Caco-2 (cell line): ENCODE data around the gene SMC4. TPM values are rescaled to one million over a fixed set of nuclear protein-coding genes. Genes with fewer than 3 reads are reported as not detected.

Experiments
- BruUV-seq: library from RNA; stranded (reverse); fragments of 400-500 nt; replicated peaks from 2 replicates; lab custom pipeline; 2021; lab: Mats Ljungman, UMichigan
- CTCF ChIA-PET: fragments of 300-600 bp; sonication (Branson Sonifier 250); formaldehyde crosslinking; loops from one replicate; lab custom pipeline; 2022; ENCODE audit warnings: antibody characterized with exemption; lab: Charles Lee
- POLR2A ChIA-PET: fragments of 300-600 bp; sonication (Branson Sonifier 250); formaldehyde crosslinking; loops from one replicate; lab custom pipeline; 2022; ENCODE audit warnings: antibody characterized with exemption; lab: Charles Lee
- DNase-seq, 2 experiments: peaks; one replicate each; pipeline versions ENCODE4 v3.0.0 to v3.0.0-alpha.2; 2020 to 2022
- H3K27me3 ChIP-seq: replicated peaks from 2 replicates; pipeline ENCODE4 v1.6.0; 2011; ENCODE audit warnings: low read length; ENCODE audit not compliant: control insufficient read depth, insufficient read depth
- H3K36me3 ChIP-seq: 2 replicates; pipeline ENCODE4 v1.5.1; 2011; ENCODE audit warnings: low read length; ENCODE audit not compliant: control insufficient read depth, insufficient read depth
- H3K4me1 ChIP-seq: fragments of 250-450 bp; sonication (Bioruptor Pico); 2 replicates; pipeline ENCODE4 v1.5.1; 2020; ENCODE audit warnings: mild to moderate bottlenecking
- H3K4me3 ChIP-seq: 2 replicates; pipeline ENCODE4 v1.5.1; 2011; ENCODE audit warnings: low read depth, mild to moderate bottlenecking, control low read depth, low read length
- H3K9me3 ChIP-seq: fragments of 250-450 bp; sonication (Bioruptor Pico); 2 replicates; pipeline ENCODE4 v1.5.1; 2020; ENCODE audit warnings: mild to moderate bottlenecking, moderate library complexity
- H3K27ac Mint-ChIP-seq: one replicate; pipeline ENCODE4 v1.8.0; 2022; ENCODE audit warnings: mixed read lengths; ENCODE audit not compliant: unreplicated experiment
- H3K27me3 Mint-ChIP-seq: one replicate; pipeline ENCODE4 v1.8.0; 2022; ENCODE audit warnings: mixed read lengths; ENCODE audit not compliant: insufficient read depth, unreplicated experiment
- H3K36me3 Mint-ChIP-seq: one replicate; pipeline ENCODE4 v1.8.0; 2022; ENCODE audit warnings: mild to moderate bottlenecking, mixed read lengths; ENCODE audit not compliant: insufficient read depth, unreplicated experiment
- H3K4me1 Mint-ChIP-seq: one replicate; pipeline ENCODE4 v1.8.0; 2022; ENCODE audit warnings: low read depth, mixed read lengths; ENCODE audit not compliant: unreplicated experiment
- H3K4me3 Mint-ChIP-seq: one replicate; pipeline ENCODE4 v1.8.0; 2022; ENCODE audit warnings: mild to moderate bottlenecking, moderate library complexity, mixed read lengths; ENCODE audit not compliant: unreplicated experiment
- H3K9me3 Mint-ChIP-seq: one replicate; pipeline ENCODE4 v1.8.0; 2022; ENCODE audit warnings: mixed read lengths; ENCODE audit not compliant: unreplicated experiment
- CTCF ChIP-seq, 2 experiments: fragments of 200-600 bp in 1 of 2; IDR thresholded peaks; 1 replicate in 1 of 2; 2 replicates in 1 of 2; pipeline versions ENCODE4 v1.5.1 to v1.8.0; 2011 to 2022; ENCODE audit warnings: antibody characterized with exemption in 1 of 2, control low read depth in 1 of 2, inconsistent platforms in 1 of 2, low read depth in 1 of 2, low read length in 1 of 2, mild to moderate bottlenecking in 1 of 2, moderate library complexity in 1 of 2; ENCODE audit not compliant: insufficient read depth in 1 of 2, severe bottlenecking in 1 of 2, unreplicated experiment in 1 of 2
- intact Hi-C: fragments of 100-400 bp; cut with micrococcal nuclease; formaldehyde crosslinking; loops from one replicate; pipeline ENCODE4 v1.10.0; 2022; ENCODE audit not compliant: unreplicated experiment
- total RNA-seq: library from RNA; stranded (reverse); gene quantifications from 2 replicates; pipeline ENCODE4 v1.2.3, GENCODE V29; 2022

SMC4 gene
- total RNA-seq, 1 experiment from 2014 or later: 133 TPM

DNA sequence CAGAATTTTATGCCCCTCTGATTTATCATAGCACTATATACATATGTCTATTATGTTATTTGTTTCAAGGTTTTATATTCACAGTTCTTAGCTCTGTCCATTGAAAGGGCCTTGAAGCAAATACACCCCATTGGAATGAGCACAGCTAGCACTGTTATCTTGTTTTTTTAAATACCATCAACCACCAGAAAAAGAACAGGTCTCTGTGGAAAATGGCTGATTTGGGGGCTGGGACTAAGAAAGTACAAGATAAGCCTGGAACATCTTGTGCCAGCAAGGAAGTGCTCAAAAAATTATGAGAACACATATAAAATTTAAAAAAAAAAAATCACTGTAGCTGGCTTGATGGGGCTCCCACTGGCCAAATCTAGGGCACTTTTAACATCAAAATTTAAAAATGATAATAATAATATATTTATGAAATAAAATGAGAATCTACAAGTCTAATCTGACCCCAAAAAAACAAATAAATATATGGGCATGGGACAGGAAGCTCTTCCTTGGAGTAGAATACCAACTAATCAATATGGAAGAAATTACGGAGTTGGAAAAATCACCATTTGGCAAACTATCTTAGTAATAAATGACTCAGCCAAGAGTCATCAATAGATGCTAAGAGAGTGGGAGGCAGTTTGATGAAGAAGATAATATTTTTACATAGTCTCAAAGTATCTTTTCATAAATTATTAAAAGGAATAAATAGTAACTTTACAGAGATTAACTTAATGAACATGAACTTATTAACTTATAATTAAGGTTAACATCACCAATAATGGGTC lies 20.9 kb upstream of the SMC4 start:
- H3K36me3 ChIP-seq: peaks cover 1% of the 10 kb centered on the region; the same call in 1 of the 2 replicates
- TF ChIP-seq CTCF (IDR thresholded peaks at IDR 0.05; ENCODE audit: insufficient read depth in 1 of 2, low read depth in 1 of 2, low read length in 1 of 2, severe bottlenecking in 1 of 2, unreplicated experiment in 1 of 2): no peak
- Mint-ChIP-seq H3K4me1 (peaks cover 7% of the 10 kb centered on the region), H3K9me3 (no peaks in the 10 kb centered on the region), H3K36me3 (peaks cover 16% of the 10 kb centered on the region), H3K4me3 (no peak overlapping the region), H3K27ac (no peak overlapping the region), H3K27me3 (no peaks in the 10 kb centered on the region)
- H3K4me1 ChIP-seq: 0 out of 2 replicates have a peak, but pooled peaks cover 11% of the 10 kb centered on the region
- H3K9me3 ChIP-seq: no peaks in the 10 kb centered on the region
- POLR2A ChIA-PET: no interaction called here
- DNase-seq: no peak
- CTCF ChIA-PET: no interaction called here
- H3K4me3 ChIP-seq: no peak overlapping the region
- no peaks in the 10 kb centered on the region for H3K27me3 ChIP-seq
- intact Hi-C loops: no loop called here
- no TSS peak for BruUV-seq

DNA sequence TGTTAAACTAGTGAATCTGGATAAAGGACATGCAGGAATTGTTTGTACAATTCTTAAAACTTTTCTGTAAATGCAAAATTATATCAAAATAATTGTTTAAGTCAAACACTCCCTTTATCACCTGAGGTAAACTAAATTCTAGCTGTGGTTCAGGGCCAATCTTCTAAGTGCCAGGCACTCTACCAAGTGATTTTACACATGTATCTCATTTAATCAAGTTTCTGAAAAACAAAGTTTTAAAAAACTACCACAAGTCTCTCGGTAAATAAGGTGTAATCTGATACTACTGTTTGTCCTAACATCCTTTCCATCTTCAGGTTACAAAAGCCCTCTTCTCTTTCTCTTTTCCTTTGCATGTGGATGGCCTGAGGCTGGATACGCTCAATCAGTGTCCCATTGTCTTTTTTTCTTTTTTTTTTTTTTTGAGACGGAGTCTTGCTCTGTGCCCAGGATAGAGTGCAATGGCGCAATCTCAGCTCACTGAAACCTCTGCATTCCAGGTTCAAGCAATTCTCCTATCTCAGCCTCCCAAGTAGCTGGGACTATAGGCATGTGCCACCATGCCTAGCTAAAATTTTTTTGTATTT lies 19.7 kb upstream of the SMC4 start:
- H3K4me3 ChIP-seq: no peak overlapping the region
- 0 out of 2 replicates have a peak, but pooled peaks cover 7% of the 10 kb centered on the region for H3K4me1 ChIP-seq
- Mint-ChIP-seq H3K9me3 (no peaks in the 10 kb centered on the region), H3K36me3 (peaks cover 6% of the 10 kb centered on the region), H3K4me3 (no peak overlapping the region), H3K27me3 (no peaks in the 10 kb centered on the region), H3K27ac (no peak overlapping the region), H3K4me1 (no peaks in the 10 kb centered on the region)
- ChIA-PET CTCF (no interaction called here), POLR2A (no interaction called here)
- BruUV-seq: no TSS peak
- DNase-seq: no peak
- no peak for TF ChIP-seq CTCF (IDR thresholded peaks at IDR 0.05; ENCODE audit: insufficient read depth in 1 of 2, low read depth in 1 of 2, low read length in 1 of 2, severe bottlenecking in 1 of 2, unreplicated experiment in 1 of 2)
- intact Hi-C loops: no loop called here
- no peaks in the 10 kb centered on the region for H3K36me3 ChIP-seq
- no peaks in the 10 kb centered on the region for H3K9me3 ChIP-seq
- no peaks in the 10 kb centered on the region for H3K27me3 ChIP-seq

DNA sequence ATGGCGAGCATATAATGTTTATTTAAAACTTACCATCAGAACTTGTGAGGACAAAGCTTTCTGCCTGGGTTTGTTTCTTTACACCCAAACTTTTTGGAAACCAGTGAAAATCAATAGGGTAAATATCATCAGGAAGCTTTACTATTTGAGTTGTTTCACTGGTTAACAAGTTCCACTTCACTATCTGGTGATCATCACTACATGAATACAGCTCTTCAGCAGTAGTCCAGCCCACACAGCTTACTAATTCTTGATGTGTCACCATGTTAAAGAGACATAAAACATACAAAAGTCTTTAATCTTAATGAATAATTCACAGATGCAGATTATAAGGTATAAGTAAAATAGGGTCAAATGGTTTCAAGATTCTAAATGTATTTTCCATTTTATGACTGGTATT lies 18.0 kb upstream of the SMC4 start:
- no peaks in the 10 kb centered on the region for H3K9me3 ChIP-seq
- H3K4me3 ChIP-seq: no peak overlapping the region
- BruUV-seq: no TSS peak
- no peak for DNase-seq
- no peaks in the 10 kb centered on the region for H3K4me1 ChIP-seq
- no peak overlapping the region for H3K27ac Mint-ChIP-seq
- peaks cover 6% of the 10 kb centered on the region for H3K36me3 Mint-ChIP-seq
- ChIA-PET CTCF (no interaction called here), POLR2A (no interaction called here)
- H3K27me3 ChIP-seq: no peaks in the 10 kb centered on the region
- no peak overlapping the region for H3K4me3 Mint-ChIP-seq
- TF ChIP-seq CTCF (IDR thresholded peaks at IDR 0.05; ENCODE audit: insufficient read depth in 1 of 2, low read depth in 1 of 2, low read length in 1 of 2, severe bottlenecking in 1 of 2, unreplicated experiment in 1 of 2): no peak
- peaks cover 7% of the 10 kb centered on the region for H3K4me1 Mint-ChIP-seq
- no peaks in the 10 kb centered on the region for H3K27me3 Mint-ChIP-seq
- no peaks in the 10 kb centered on the region for H3K9me3 Mint-ChIP-seq
- no peaks in the 10 kb centered on the region for H3K36me3 ChIP-seq
- intact Hi-C loops: no loop called here
